LNCAP (cell line): ENCODE results near the gene EXOC6.

Experiments used
- CTCF ChIP-seq: fragments of 450-650 bp; IDR thresholded peaks from 2 replicates; pipeline ENCODE4 v1.5.1; 2017; ENCODE audit warnings: mild to moderate bottlenecking

Gene EXOC6

GRCh38 chr10:93085272-93085859 is 237.0 kb downstream of the EXOC6 start:
- TF ChIP-seq CTCF = no peak

GRCh38 chr10:93086289-93086688 is 238.0 kb downstream of the EXOC6 start:
- no peak for TF ChIP-seq CTCF

GRCh38 chr10:93087846-93088245 is 239.5 kb downstream of the EXOC6 start:
- no peak for TF ChIP-seq CTCF

- no peak for TF ChIP-seq CTCF
Measured at GRCh38 chr10:93088466-93088865, 240.1 kb downstream of the EXOC6 start.

- TF ChIP-seq CTCF = no peak
Measured at GRCh38 chr10:93090619-93091018, 242.3 kb downstream of the EXOC6 start.

GRCh38 chr10:93091960-93092359 is 243.6 kb downstream of the EXOC6 start:
- TF ChIP-seq CTCF = no peak

GRCh38 chr10:93095225-93095624 is 246.9 kb downstream of the EXOC6 start:
- no peak for TF ChIP-seq CTCF

GRCh38 chr10:93096901-93097300 is 248.6 kb downstream of the EXOC6 start:
- no peak for TF ChIP-seq CTCF
